ENCODE measurements around the gene TRIO.

- TF ChIP-seq, protein P1, sequence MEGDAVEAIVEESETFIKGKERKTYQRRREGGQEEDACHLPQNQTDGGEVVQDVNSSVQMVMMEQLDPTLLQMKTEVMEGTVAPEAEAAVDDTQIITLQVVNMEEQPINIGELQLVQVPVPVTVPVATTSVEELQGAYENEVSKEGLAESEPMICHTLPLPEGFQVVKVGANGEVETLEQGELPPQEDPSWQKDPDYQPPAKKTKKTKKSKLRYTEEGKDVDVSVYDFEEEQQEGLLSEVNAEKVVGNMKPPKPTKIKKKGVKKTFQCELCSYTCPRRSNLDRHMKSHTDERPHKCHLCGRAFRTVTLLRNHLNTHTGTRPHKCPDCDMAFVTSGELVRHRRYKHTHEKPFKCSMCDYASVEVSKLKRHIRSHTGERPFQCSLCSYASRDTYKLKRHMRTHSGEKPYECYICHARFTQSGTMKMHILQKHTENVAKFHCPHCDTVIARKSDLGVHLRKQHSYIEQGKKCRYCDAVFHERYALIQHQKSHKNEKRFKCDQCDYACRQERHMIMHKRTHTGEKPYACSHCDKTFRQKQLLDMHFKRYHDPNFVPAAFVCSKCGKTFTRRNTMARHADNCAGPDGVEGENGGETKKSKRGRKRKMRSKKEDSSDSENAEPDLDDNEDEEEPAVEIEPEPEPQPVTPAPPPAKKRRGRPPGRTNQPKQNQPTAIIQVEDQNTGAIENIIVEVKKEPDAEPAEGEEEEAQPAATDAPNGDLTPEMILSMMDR (optimal IDR thresholded peaks at IDR 0.05 in 1 of 3, IDR thresholded peaks at IDR 0.05 in 1 of 3, conservative IDR thresholded peaks at IDR 0.05 in 1 of 3; ENCODE audit: extremely low read depth in 1 of 3, insufficient read depth in 2 of 3, low read length in 3 of 3), result no peak
- no peak for TF ChIP-seq EZH2 (IDR thresholded peaks at IDR 0.05; ENCODE audit: low read length)
Measured at GRCh38 chr5:14373685-14374084, 230.5 kb downstream of the TRIO start.

Measured in keratinocyte (primary cell).